Measurements from ENCODE around the gene ACSL6.

ACSL6 gene

DNA sequence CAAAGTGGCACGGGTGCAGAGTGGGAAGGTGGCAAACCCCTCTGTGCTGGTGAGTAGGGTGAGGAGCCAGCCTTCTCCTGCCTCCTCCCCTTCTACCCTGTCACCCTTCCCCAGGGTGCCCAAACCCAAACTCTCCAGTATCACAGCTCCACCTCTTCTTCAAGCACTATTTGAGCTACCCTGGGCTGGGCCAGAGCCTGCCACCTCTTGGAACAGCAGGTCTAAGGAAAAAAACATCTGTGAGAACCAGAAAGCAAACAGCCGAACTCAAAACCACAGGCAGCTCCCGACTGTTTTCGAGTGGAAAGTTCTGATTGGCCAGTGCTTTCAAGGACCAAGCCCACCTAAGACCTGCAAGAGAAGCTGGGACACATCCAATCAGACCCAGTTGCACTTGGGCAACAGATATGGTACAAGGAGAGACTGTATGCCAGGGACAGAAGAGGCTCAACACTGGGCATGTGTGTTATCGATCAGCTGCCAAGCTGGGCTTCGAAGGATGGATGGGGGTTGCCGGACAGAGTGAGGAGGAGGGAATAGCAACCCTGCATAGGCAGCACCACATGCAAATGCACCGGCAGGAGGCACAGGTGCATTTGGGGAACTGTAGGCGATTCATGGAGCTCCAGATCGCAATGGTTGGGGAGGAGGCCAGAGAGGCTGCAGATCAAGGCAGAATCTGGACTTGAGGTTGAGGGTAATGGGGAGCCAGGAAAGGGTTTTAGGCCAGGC lies 19.7 kb downstream of the ACSL6 start:
- no peak overlapping the region for H3K4me3 ChIP-seq (ENCODE audit: low read depth, low read length)
- DNase-seq (ENCODE audit: low read depth): no peak
- TF ChIP-seq, protein P1, sequence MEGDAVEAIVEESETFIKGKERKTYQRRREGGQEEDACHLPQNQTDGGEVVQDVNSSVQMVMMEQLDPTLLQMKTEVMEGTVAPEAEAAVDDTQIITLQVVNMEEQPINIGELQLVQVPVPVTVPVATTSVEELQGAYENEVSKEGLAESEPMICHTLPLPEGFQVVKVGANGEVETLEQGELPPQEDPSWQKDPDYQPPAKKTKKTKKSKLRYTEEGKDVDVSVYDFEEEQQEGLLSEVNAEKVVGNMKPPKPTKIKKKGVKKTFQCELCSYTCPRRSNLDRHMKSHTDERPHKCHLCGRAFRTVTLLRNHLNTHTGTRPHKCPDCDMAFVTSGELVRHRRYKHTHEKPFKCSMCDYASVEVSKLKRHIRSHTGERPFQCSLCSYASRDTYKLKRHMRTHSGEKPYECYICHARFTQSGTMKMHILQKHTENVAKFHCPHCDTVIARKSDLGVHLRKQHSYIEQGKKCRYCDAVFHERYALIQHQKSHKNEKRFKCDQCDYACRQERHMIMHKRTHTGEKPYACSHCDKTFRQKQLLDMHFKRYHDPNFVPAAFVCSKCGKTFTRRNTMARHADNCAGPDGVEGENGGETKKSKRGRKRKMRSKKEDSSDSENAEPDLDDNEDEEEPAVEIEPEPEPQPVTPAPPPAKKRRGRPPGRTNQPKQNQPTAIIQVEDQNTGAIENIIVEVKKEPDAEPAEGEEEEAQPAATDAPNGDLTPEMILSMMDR (IDR thresholded peaks at IDR 0.05; ENCODE audit: insufficient read depth, low read depth, low read length, missing control alignments): no peak

DNA sequence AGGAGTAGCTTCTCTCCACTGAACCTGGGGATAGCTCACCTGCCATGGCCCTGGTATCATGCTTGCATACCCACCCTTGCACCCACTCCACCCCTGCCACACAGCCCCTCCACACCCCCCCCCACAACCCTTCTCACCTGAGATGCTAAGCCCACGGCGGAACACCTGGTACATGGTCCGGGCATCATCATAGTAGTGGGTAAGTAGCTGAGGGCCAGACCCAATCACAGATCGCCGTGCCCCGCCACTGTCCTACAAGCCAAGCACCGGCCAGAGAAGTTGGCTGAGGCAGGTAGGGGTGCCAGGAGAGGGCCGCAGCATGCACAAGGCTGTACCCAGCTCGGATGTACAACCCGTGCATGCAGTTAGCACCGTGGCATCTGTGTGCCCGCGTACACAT lies 20.7 kb downstream of the ACSL6 start:
- DNase-seq (ENCODE audit: low read depth): no peak
- TF ChIP-seq, protein P1 (IDR thresholded peaks at IDR 0.05; ENCODE audit: insufficient read depth, low read depth, low read length, missing control alignments): no peak
- no peak overlapping the region for H3K4me3 ChIP-seq (ENCODE audit: low read depth, low read length)

GRCh38 chr5:131988601-131989000 lies 22.9 kb downstream of the ACSL6 start:
- H3K4me3 ChIP-seq (ENCODE audit: low read depth, low read length): no peak overlapping the region
- no peak for DNase-seq (ENCODE audit: low read depth)
- TF ChIP-seq, protein P1 (IDR thresholded peaks at IDR 0.05; ENCODE audit: insufficient read depth, low read depth, low read length, missing control alignments): no peak

- TF ChIP-seq, protein P1 (IDR thresholded peaks at IDR 0.05; ENCODE audit: insufficient read depth, low read depth, low read length, missing control alignments): no peak
- no peak overlapping the region for H3K4me3 ChIP-seq (ENCODE audit: low read depth, low read length)
- DNase-seq (ENCODE audit: low read depth): no peak
Observed at GRCh38 chr5:131987251-131987650, 24.2 kb downstream of the ACSL6 start.

- TF ChIP-seq, protein P1 (IDR thresholded peaks at IDR 0.05; ENCODE audit: insufficient read depth, low read depth, low read length, missing control alignments): no peak
- H3K4me3 ChIP-seq (ENCODE audit: low read depth, low read length): no peak overlapping the region
- no peak for DNase-seq (ENCODE audit: low read depth)
Observed at GRCh38 chr5:131986161-131986912, 25.1 kb downstream of the ACSL6 start.

DNA sequence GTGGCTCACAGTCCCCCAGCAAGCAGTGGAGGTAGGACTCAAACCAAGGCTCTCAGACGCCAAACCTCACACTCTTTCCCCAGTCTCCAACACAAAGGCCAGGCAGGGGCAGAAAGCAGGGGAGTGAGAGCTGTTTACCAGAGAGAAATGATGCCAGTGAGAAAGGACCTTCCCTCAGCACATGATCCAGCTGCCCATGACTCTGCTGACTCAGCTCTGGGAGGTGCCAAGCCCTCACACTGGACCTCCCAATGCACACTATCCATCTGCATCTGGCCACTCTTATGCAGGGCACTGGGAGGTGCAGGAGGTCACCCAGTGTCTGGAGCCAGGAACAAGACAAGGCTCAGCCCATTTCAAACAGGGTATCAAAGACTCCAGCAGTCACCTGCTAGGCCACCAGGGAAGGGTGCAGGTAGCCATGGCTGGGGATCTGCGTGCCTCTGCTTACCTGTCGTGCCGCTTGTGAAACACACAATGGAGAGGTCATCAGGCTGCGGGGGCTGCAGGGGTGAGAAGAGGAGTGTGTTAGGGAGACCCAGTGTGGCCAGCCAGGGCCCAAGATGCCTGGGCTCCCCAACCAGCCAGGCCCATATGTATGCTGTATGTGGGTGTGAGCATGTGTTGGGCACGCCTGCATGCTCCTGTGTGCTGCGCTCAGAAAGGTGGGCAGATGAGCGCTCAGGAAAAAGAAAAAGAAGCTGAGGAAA lies 26.3 kb downstream of the ACSL6 start:
- no peak overlapping the region for H3K4me3 ChIP-seq (ENCODE audit: low read depth, low read length)
- no peak for DNase-seq (ENCODE audit: low read depth)
- TF ChIP-seq, protein P1 (IDR thresholded peaks at IDR 0.05; ENCODE audit: insufficient read depth, low read depth, low read length, missing control alignments): no peak
